ENCODE measurements around the gene AQP1. TPM values are rescaled to one million over a fixed set of nuclear protein-coding genes. Genes with fewer than 3 reads are reported as not detected.

The AQP1 gene
- total RNA-seq, 1 donor from 2014 or later = 253 TPM

DNA sequence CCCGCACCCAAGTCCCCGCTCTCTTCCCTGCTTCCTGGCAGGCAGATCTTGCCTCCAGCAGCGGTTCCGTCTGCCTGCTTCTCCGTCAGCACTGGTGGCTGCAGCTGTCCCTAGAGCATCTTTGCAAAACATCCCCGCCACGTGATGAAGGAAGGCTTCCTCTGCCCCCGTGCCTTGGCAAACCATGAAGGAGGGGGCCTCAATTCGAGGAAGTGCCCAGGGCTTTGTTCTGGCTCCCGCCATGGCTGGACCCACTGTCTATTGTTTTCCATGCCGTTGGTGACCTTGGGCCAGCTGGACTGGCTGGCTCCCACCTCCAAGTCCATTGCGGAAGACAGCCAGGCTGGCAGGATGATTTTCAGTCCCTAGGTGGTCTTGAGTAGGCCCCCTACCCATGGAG is 13.2 kb upstream of the AQP1 start:
- intact Hi-C loops (cut with micrococcal nuclease) = no loop called here
- H3K27ac ChIP-seq (replicated peaks) = peak overlapping the region; percentile 33
- H3K27me3 ChIP-seq (ENCODE audit: low read depth) = no peaks in the 10 kb centered on the region
- no peak overlapping the region for H3K4me3 ChIP-seq
- H3K36me3 ChIP-seq = no peaks in the 10 kb centered on the region
- DNase-seq = no peak
- TF ChIP-seq, protein P1, sequence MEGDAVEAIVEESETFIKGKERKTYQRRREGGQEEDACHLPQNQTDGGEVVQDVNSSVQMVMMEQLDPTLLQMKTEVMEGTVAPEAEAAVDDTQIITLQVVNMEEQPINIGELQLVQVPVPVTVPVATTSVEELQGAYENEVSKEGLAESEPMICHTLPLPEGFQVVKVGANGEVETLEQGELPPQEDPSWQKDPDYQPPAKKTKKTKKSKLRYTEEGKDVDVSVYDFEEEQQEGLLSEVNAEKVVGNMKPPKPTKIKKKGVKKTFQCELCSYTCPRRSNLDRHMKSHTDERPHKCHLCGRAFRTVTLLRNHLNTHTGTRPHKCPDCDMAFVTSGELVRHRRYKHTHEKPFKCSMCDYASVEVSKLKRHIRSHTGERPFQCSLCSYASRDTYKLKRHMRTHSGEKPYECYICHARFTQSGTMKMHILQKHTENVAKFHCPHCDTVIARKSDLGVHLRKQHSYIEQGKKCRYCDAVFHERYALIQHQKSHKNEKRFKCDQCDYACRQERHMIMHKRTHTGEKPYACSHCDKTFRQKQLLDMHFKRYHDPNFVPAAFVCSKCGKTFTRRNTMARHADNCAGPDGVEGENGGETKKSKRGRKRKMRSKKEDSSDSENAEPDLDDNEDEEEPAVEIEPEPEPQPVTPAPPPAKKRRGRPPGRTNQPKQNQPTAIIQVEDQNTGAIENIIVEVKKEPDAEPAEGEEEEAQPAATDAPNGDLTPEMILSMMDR (IDR thresholded peaks at IDR 0.05; ENCODE audit: borderline replicate concordance) = no peak
- no peaks in the 10 kb centered on the region for H3K9me3 ChIP-seq (replicated peaks)
- H3K4me1 ChIP-seq = peaks cover 91% of the 10 kb centered on the region

DNA sequence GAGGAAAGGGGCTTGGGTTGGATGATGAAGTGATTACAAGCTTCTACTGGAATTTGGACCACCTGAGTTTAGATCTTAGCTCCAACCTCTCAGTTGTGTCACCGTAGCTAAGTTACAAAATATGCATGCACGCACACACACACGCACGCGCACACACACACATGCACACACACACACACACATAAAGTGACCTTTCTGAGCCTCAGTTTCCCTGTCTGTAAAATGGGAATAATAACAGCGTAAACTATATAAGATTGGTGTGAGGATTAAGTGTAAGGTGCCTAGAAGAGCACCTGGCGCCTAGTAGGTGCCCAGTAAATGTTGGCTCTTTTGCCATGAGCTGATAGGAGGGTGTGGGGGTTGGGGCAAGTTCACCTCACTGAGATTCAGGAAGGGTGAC is 12.6 kb upstream of the AQP1 start:
- Histone ChIP-seq H3K9me3 (replicated peaks) (no peaks in the 10 kb centered on the region), H3K4me1 (peaks cover 84% of the 10 kb centered on the region), H3K4me3 (no peak overlapping the region), H3K27ac (replicated peaks) (peak overlapping the region; percentile 80), H3K36me3 (no peaks in the 10 kb centered on the region), H3K27me3 (ENCODE audit: low read depth) (no peaks in the 10 kb centered on the region)
- intact Hi-C loops (cut with micrococcal nuclease) = no loop called here
- no peak for DNase-seq
- TF ChIP-seq, protein P1 (IDR thresholded peaks at IDR 0.05; ENCODE audit: borderline replicate concordance) = no peak

DNA sequence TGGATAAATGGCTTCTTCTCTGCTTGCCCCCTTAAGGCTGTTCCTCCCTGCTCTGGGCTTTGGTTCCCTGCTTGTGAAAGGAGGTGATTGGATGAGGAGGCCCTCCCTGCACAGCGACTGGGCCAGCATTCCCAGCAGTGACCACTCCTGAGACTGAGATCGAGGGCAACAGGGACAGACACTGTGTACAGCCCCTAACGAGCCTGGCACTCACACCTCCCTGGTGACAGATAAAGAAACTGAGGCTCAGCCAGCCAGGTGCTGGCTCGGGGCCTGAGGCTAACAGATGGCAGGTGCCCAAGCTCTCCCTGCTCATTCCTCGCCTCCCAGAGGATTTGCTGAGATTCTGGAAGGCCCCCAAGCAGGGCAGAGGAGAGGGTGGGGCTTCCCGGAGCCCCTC is 12.0 kb upstream of the AQP1 start:
- no peaks in the 10 kb centered on the region for H3K36me3 ChIP-seq
- TF ChIP-seq, protein P1 (IDR thresholded peaks at IDR 0.05; ENCODE audit: borderline replicate concordance) = no peak
- H3K27ac ChIP-seq (replicated peaks) = peak overlapping the region; percentile 80
- intact Hi-C loops (cut with micrococcal nuclease) = no loop called here
- DNase-seq = no peak
- no peaks in the 10 kb centered on the region for H3K27me3 ChIP-seq (ENCODE audit: low read depth)
- H3K9me3 ChIP-seq (replicated peaks) = no peaks in the 10 kb centered on the region
- H3K4me1 ChIP-seq = peaks cover 84% of the 10 kb centered on the region
- no peak overlapping the region for H3K4me3 ChIP-seq

DNA sequence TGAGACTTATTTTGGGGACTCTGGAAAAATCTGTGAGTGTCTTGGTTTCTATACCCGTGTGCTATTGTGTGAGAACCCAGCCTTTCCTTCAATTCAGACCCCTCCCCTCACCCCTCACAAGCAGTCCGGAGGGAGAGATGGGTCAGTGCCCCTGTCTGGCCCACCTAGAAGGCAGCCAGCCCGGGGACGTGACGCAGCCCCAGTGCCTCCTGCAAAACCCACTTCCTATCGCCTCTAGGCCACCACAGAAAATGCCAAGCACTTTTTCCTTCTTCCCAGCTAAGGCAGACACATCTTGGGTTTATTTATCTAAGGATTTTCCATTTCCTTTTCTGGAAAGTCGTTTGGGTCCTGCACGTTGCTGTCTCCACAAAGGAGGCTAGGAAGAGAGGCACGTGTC is 11.6 kb upstream of the AQP1 start:
- no peaks in the 10 kb centered on the region for H3K27me3 ChIP-seq (ENCODE audit: low read depth)
- peak overlapping the region; percentile 80 for H3K27ac ChIP-seq (replicated peaks)
- TF ChIP-seq, protein P1 (IDR thresholded peaks at IDR 0.05; ENCODE audit: borderline replicate concordance) = no peak
- no peak for DNase-seq
- no peaks in the 10 kb centered on the region for H3K9me3 ChIP-seq (replicated peaks)
- H3K4me1 ChIP-seq = peaks cover 84% of the 10 kb centered on the region
- no peak overlapping the region for H3K4me3 ChIP-seq
- no peaks in the 10 kb centered on the region for H3K36me3 ChIP-seq
- intact Hi-C loops (cut with micrococcal nuclease) = no loop called here

DNA sequence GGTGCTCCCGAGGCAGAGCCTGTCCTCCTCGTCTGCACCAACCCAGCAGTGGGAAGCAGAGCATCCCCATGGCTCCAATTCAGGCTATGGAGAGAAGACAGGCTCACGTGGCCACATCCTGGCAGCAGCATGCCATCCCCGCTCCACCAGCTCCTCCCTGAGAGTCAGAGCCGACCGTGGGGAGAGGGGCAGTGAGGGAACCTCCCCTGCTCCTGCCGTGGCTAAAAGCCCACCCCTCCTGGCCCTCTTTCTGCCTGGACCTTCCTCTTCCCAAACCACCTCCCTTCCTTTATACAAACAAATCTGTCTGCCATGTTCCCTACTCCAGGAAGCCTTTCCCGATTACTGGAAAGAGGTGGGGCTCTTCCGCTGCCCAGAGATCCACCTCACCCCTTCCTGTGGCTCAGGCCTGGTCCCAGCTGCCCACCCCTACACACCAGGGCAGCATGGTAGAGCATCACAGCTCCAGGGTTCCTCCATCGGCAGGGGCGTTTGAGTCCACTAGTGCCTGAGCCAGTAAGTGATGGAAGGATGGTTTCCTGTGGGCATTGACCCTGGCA is 10.8 kb upstream of the AQP1 start:
- H3K4me1 ChIP-seq = peaks cover 84% of the 10 kb centered on the region

More for the DNA sequence above, 10.8 kb upstream of the AQP1 start:
- peak overlapping the region; percentile 80 for H3K27ac ChIP-seq (replicated peaks)
- TF ChIP-seq, protein P1 (IDR thresholded peaks at IDR 0.05; ENCODE audit: borderline replicate concordance) = no peak
- no peaks in the 10 kb centered on the region for H3K9me3 ChIP-seq (replicated peaks)
- intact Hi-C loops (cut with micrococcal nuclease) = no loop called here
- no peaks in the 10 kb centered on the region for H3K27me3 ChIP-seq (ENCODE audit: low read depth)
- DNase-seq = no peak
- no peak overlapping the region for H3K4me3 ChIP-seq
- no peaks in the 10 kb centered on the region for H3K36me3 ChIP-seq

Measured in left ventricle myocardium inferior (tissue), 1 donor.